PC-9 (cell line): Measurements from ENCODE around the gene PRF1.

Experiments
- CTCF ChIP-seq: fragments of 200-600 bp; sonication (generic); conservative IDR thresholded peaks from 2 replicates; pipeline ENCODE4 v1.6.1; 2017; ENCODE audit warnings: mixed run types, antibody characterized with exemption, mild to moderate bottlenecking, moderate library complexity
- EZH2 ChIP-seq: fragments of 200-600 bp; sonication (generic); IDR thresholded peaks from 2 replicates; pipeline ENCODE4 v1.8.0; 2017; ENCODE audit warnings: antibody characterized with exemption, low read depth

DNA sequence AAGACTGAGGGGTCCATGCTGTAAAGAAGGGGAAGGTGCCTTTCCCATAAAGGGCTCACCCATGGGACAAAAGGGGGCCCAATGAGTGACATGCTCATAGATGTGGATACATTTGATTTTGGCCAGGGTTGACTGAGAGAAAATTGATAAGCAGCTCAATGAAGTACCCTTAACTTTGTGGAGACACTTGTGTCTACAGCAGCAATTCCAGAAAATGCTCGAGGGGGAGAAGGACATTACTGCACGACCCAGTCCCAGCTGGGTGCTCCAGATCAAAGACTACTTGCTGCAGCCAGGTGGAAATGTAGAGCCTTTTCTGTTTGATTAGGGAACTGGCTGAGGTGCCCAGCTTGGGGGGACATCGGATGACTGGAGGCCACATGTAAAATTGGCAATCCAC is 47.6 kb upstream of the PRF1 start:
- TF ChIP-seq EZH2 (no peak), CTCF (no peak)
